ENCODE data around the gene JAML.

GRCh38 chr11:118251858-118252652, 27.2 kb upstream of the JAML start, which contains the start of gene MPZL3:
- no peak for TF ChIP-seq POLR2A (IDR thresholded peaks at IDR 0.05; ENCODE audit: low read length)
- TF ChIP-seq GATA1 (IDR thresholded peaks at IDR 0.05; ENCODE audit: low read depth, low read length), result no peak

Data from erythroblast (primary cell).